Natural killer cell (primary cell): ENCODE measurements around the gene CSMD2. TPM values are rescaled to one million over a fixed set of nuclear protein-coding genes. Genes with fewer than 3 reads are reported as not detected.

Source experiments
- ATAC-seq, 3 donors: fragments of 150-1000 bp in 2 of 3; fragments of 200-7000 bp in 1 of 3; cut with Tn5 transposase; 1 replicate in 1 of 3; 2 replicates in 2 of 3; pipeline ENCODE4 v1.10.0; 2021; ENCODE audit warnings: mild to moderate bottlenecking in 2 of 3, moderate library complexity in 2 of 3
- DNase-seq, 2 donors: peaks; one replicate each; pipeline versions ENCODE4 v3.0.0 to v3.0.0-alpha.2; 2013 to 2021; ENCODE audit warnings: mixed read lengths in 1 of 2
- H3K27ac ChIP-seq: one replicate; pipeline ENCODE4 v1.5.1; 2013; ENCODE audit warnings: mild to moderate bottlenecking, low read length
- H3K27me3 ChIP-seq: one replicate; pipeline ENCODE4 v1.6.1; 2013; ENCODE audit warnings: low read length; ENCODE audit not compliant: control insufficient read depth, insufficient read depth
- H3K36me3 ChIP-seq: one replicate; pipeline ENCODE4 v1.6.1; 2013; ENCODE audit warnings: low read length; ENCODE audit not compliant: control insufficient read depth, insufficient read depth
- H3K4me1 ChIP-seq: one replicate; pipeline ENCODE4 v1.6.1; 2013; ENCODE audit warnings: low read length; ENCODE audit not compliant: control insufficient read depth, insufficient read depth
- H3K4me3 ChIP-seq: one replicate; pipeline ENCODE4 v1.5.1; 2013; ENCODE audit warnings: low read length
- H3K9me3 ChIP-seq: one replicate; pipeline ENCODE4 v1.6.1; 2013; ENCODE audit warnings: low read length; ENCODE audit not compliant: control insufficient read depth, insufficient read depth
- H3K27ac Mint-ChIP-seq, 2 donors: one replicate each; pipeline ENCODE4 v1.8.0; 2022; ENCODE audit warnings: mild to moderate bottlenecking in 2 of 2, mixed read lengths in 2 of 2, moderate library complexity in 1 of 2
- H3K27me3 Mint-ChIP-seq, 2 donors: one replicate each; pipeline ENCODE4 v1.8.0; 2022; ENCODE audit warnings: low read depth in 2 of 2, mixed read lengths in 2 of 2
- H3K36me3 Mint-ChIP-seq: one replicate; pipeline ENCODE4 v1.8.0; 2022; ENCODE audit warnings: mixed read lengths
- H3K4me1 Mint-ChIP-seq, 2 donors: one replicate each; pipeline ENCODE4 v1.8.0; 2022; ENCODE audit warnings: mixed read lengths in 2 of 2
- H3K4me3 Mint-ChIP-seq: one replicate; pipeline ENCODE4 v1.8.0; 2022; ENCODE audit warnings: mild to moderate bottlenecking, moderate library complexity, mixed read lengths
- H3K9me3 Mint-ChIP-seq, 2 donors: one replicate each; pipeline ENCODE4 v1.8.0; 2022; ENCODE audit warnings: mixed read lengths in 2 of 2
- CTCF ChIP-seq: fragments of 200-600 bp; IDR thresholded peaks from one replicate; pipeline ENCODE4 v1.8.0; 2022; ENCODE audit warnings: antibody characterized with exemption
- WGBS: methylation state at CpG from one replicate; pipeline ENCODE4 v1.1.7; 2013; ENCODE audit warnings: missing lambda C conversion rate; ENCODE audit not compliant: insufficient coverage; 5-methylcytosine and 5-hydroxymethylcytosine counted together
- intact Hi-C: fragments of 100-400 bp; cut with micrococcal nuclease; formaldehyde crosslinking; loops from one replicate; pipeline ENCODE4 v1.14.2; 2022
- total RNA-seq, 4 donors: library from RNA; stranded (reverse); fragments of 120-200 nt in 1 of 4; gene quantifications; one replicate each; pipeline versions ENCODE4 v1.2.3 to v1.2.4, GENCODE V29; 2013 to 2022

The CSMD2 gene
- total RNA-seq, 3 donors from 2014 or later (not counting 1 experiment from before 2014, with no cell fraction given): not detected

GRCh38 chr1:33563699-33564098 is 601.3 kb downstream of the CSMD2 start:
- no peak overlapping the region for H3K4me3 ChIP-seq
- TF ChIP-seq CTCF: no peak
- DNase-seq (no peak), ATAC-seq (no peak)
- Mint-ChIP-seq H3K27me3 (peaks cover 17 to 46% of the 10 kb centered on the region in 2 donors), H3K4me3 (no peak overlapping the region), H3K36me3 (no peaks in the 10 kb centered on the region), H3K27ac (no peak overlapping the region), H3K4me1 (no peaks in the 10 kb centered on the region), H3K9me3 (no peaks in the 10 kb centered on the region)
- intact Hi-C loops: no loop called here
- H3K4me1 ChIP-seq: no peaks in the 10 kb centered on the region
- H3K9me3 ChIP-seq: no peaks in the 10 kb centered on the region
- H3K36me3 ChIP-seq: no peaks in the 10 kb centered on the region
- WGBS: 66% methylated on average over 2 of the region's 2 CpGs
- no peaks in the 10 kb centered on the region for H3K27me3 ChIP-seq
- H3K27ac ChIP-seq: no peak overlapping the region

- Mint-ChIP-seq H3K4me1 (no peaks in the 10 kb centered on the region), H3K27me3 (peaks cover 17 to 46% of the 10 kb centered on the region in 2 donors), H3K27ac (no peak overlapping the region), H3K4me3 (no peak overlapping the region), H3K36me3 (no peaks in the 10 kb centered on the region), H3K9me3 (no peaks in the 10 kb centered on the region)
- 81% methylated on average over 3 of the region's 4 CpGs for WGBS
- ATAC-seq (no peak), DNase-seq (no peak)
- no peaks in the 10 kb centered on the region for H3K9me3 ChIP-seq
- no peak overlapping the region for H3K27ac ChIP-seq
- no peaks in the 10 kb centered on the region for H3K27me3 ChIP-seq
- no peaks in the 10 kb centered on the region for H3K4me1 ChIP-seq
- intact Hi-C loops: no loop called here
- no peak for TF ChIP-seq CTCF
- no peaks in the 10 kb centered on the region for H3K36me3 ChIP-seq
- no peak overlapping the region for H3K4me3 ChIP-seq
Measured at GRCh38 chr1:33562563-33562962, 602.5 kb downstream of the CSMD2 start.

GRCh38 chr1:33561576-33561975 is 603.5 kb downstream of the CSMD2 start:
- H3K27ac ChIP-seq: no peak overlapping the region
- TF ChIP-seq CTCF: no peak
- H3K9me3 ChIP-seq: no peaks in the 10 kb centered on the region
- intact Hi-C loops: no loop called here
- no peaks in the 10 kb centered on the region for H3K36me3 ChIP-seq
- DNase-seq (no peak), ATAC-seq (no peak)
- H3K4me1 ChIP-seq: no peaks in the 10 kb centered on the region
- Mint-ChIP-seq H3K9me3 (no peaks in the 10 kb centered on the region), H3K27ac (no peak overlapping the region), H3K27me3 (peaks cover 17 to 46% of the 10 kb centered on the region in 2 donors), H3K4me3 (no peak overlapping the region), H3K36me3 (no peaks in the 10 kb centered on the region), H3K4me1 (no peaks in the 10 kb centered on the region)
- WGBS: 82% methylated on average over 9 of the region's 9 CpGs
- H3K27me3 ChIP-seq: no peaks in the 10 kb centered on the region
- no peak overlapping the region for H3K4me3 ChIP-seq

- H3K4me1 ChIP-seq: no peaks in the 10 kb centered on the region
- H3K27me3 ChIP-seq: no peaks in the 10 kb centered on the region
- Mint-ChIP-seq H3K4me3 (no peak overlapping the region), H3K9me3 (no peaks in the 10 kb centered on the region), H3K4me1 (no peaks in the 10 kb centered on the region), H3K27ac (no peak overlapping the region), H3K27me3 (peaks cover 15 to 40% of the 10 kb centered on the region in 2 donors), H3K36me3 (no peaks in the 10 kb centered on the region)
- no peak overlapping the region for H3K4me3 ChIP-seq
- no peak for DNase-seq
- WGBS: 86% methylated on average over 3 of the region's 3 CpGs
- H3K36me3 ChIP-seq: no peaks in the 10 kb centered on the region
- TF ChIP-seq CTCF: no peak
- ATAC-seq: no peak
- intact Hi-C loops: no loop called here
- no peak overlapping the region for H3K27ac ChIP-seq
- no peaks in the 10 kb centered on the region for H3K9me3 ChIP-seq
Measured at GRCh38 chr1:33560680-33561079, 604.4 kb downstream of the CSMD2 start.
